Measurements from ENCODE around the gene ZNF883.

ZNF883 gene

DNA sequence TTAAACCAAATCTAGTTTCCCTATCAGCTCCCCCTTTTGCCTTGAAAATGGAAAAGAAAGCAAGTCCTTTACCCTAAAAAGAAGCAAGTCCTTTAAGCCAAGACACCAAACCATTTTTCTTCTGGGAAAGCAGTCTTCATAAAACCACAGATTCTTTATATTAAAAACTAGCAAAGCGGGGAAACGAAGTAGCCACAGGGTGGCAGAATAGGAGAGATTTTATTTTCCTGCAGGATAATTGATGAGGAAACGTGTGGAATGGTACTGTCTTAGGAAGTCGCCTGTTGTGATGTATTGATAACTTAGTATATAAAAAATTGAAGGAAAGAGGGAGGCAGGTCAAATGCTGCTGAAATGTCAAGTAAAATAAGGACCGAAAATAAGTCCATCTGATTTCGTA is 41.1 kb downstream of the ZNF883 start:
- Histone ChIP-seq H3K27me3 (ENCODE audit: low read depth) (no peaks in the 10 kb centered on the region), H3K4me1 (no peaks in the 10 kb centered on the region), H3K36me3 (replicated peaks) (no peaks in the 10 kb centered on the region), H3K4me3 (no peak overlapping the region), H3K9me3 (no peaks in the 10 kb centered on the region)
- DNase-seq (ENCODE audit: low spot score in 2 of 2) = no peak
- in situ Hi-C loops (cut with MboI; ENCODE audit: low sequenced_read_pairs) = no loop called here

DNA sequence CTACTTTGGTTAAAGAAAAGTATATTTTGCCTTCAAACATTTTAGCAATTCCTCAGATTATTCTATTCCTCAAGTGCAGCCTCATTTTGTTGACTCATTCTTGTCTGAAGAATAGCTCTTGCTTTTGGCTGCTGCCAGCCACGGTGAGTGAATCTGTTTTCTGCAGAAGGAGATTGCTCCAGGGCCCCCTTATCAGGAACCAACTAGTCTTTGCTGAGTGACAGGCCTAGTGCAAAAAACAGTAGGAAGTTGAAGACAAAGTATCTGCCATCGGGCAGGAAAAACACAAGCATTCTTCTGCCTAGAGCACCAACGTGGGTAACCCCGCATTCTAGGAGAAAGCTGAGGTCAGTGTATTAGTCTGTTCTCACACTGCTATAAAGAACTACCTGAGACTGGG is 42.3 kb downstream of the ZNF883 start:
- no peaks in the 10 kb centered on the region for H3K9me3 ChIP-seq
- no peak overlapping the region for H3K4me3 ChIP-seq
- H3K27me3 ChIP-seq (ENCODE audit: low read depth) = no peaks in the 10 kb centered on the region
- in situ Hi-C loops (cut with MboI; ENCODE audit: low sequenced_read_pairs) = no loop called here
- no peaks in the 10 kb centered on the region for H3K4me1 ChIP-seq
- no peaks in the 10 kb centered on the region for H3K36me3 ChIP-seq (replicated peaks)
- DNase-seq (ENCODE audit: low spot score in 2 of 2) = no peak

- H3K36me3 ChIP-seq (replicated peaks) = no peaks in the 10 kb centered on the region
- in situ Hi-C loops (cut with MboI; ENCODE audit: low sequenced_read_pairs) = no loop called here
Observed at GRCh38 chr9:112955550-112955949, 56.4 kb downstream of the ZNF883 start.

GRCh38 chr9:112945620-112946208 is 66.3 kb downstream of the ZNF883 start:
- peak in 1 of 2 experiments; percentile 60 for DNase-seq (ENCODE audit: low spot score in 2 of 2)
- in situ Hi-C loops (cut with MboI; ENCODE audit: low sequenced_read_pairs) = no loop called here
- H3K4me1 ChIP-seq = no peaks in the 10 kb centered on the region
- H3K4me3 ChIP-seq = no peak overlapping the region
- H3K36me3 ChIP-seq (replicated peaks) = no peaks in the 10 kb centered on the region
- H3K27me3 ChIP-seq (ENCODE audit: low read depth) = no peaks in the 10 kb centered on the region
- no peaks in the 10 kb centered on the region for H3K9me3 ChIP-seq

More at GRCh38 chr9:112955550-112955949, 56.4 kb downstream of the ZNF883 start:
- Histone ChIP-seq H3K4me1 (no peaks in the 10 kb centered on the region), H3K27me3 (ENCODE audit: low read depth) (peaks cover 4% of the 10 kb centered on the region; the same call in 1 of the 2 replicates), H3K9me3 (no peaks in the 10 kb centered on the region), H3K4me3 (no peak overlapping the region)
- no peak for DNase-seq (ENCODE audit: low spot score in 2 of 2)

DNA sequence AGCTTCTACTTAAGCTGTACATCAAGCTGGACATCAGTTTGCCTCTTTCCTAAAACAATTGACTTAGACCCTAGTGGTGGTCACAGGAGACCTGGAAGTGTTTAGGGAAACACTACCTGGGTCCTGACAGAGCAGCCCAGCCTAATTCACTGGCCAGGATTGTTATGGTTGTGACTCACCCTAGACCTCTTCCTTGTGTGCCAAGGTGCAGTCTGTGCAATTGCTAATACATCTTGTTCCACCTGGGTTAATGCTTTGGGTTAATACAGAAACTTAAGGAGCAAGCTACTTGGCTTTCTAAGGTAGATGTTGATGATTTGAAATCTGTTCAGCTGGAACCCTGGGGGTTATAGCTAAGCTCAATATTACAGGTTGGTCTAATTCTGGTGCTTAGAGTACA is 72.6 kb downstream of the ZNF883 start:
- no peak for DNase-seq (ENCODE audit: low spot score in 2 of 2)
- Histone ChIP-seq H3K36me3 (replicated peaks) (no peaks in the 10 kb centered on the region), H3K9me3 (no peaks in the 10 kb centered on the region), H3K27me3 (ENCODE audit: low read depth) (no peaks in the 10 kb centered on the region), H3K4me1 (no peaks in the 10 kb centered on the region), H3K4me3 (no peak overlapping the region)
- in situ Hi-C loops (cut with MboI; ENCODE audit: low sequenced_read_pairs) = no loop called here

DNA sequence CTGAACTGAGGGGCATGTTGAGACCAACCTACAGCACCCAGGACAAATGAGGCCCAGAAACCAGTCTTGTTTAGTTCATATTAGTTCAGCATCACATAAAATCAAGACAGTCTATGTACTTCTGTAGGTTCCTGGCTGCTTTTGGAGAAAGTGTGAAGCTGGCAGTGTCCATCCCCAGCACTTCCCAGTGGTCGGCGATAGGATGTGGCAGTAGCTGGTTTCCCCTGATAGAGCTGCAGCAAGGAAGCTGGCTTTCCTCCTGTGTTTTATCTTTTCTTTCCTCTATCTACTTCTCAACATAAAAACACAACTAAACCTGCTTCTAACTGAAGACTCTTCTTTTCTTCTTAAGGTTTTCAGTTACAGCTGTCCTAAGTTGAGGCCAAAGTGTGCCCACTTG is 78.3 kb downstream of the ZNF883 start:
- in situ Hi-C loops (cut with MboI; ENCODE audit: low sequenced_read_pairs) = no loop called here
- no peaks in the 10 kb centered on the region for H3K36me3 ChIP-seq (replicated peaks)
- H3K4me1 ChIP-seq = no peaks in the 10 kb centered on the region
- no peaks in the 10 kb centered on the region for H3K9me3 ChIP-seq
- DNase-seq (ENCODE audit: low spot score in 2 of 2) = no peak
- H3K4me3 ChIP-seq = no peak overlapping the region
- no peaks in the 10 kb centered on the region for H3K27me3 ChIP-seq (ENCODE audit: low read depth)

DNA sequence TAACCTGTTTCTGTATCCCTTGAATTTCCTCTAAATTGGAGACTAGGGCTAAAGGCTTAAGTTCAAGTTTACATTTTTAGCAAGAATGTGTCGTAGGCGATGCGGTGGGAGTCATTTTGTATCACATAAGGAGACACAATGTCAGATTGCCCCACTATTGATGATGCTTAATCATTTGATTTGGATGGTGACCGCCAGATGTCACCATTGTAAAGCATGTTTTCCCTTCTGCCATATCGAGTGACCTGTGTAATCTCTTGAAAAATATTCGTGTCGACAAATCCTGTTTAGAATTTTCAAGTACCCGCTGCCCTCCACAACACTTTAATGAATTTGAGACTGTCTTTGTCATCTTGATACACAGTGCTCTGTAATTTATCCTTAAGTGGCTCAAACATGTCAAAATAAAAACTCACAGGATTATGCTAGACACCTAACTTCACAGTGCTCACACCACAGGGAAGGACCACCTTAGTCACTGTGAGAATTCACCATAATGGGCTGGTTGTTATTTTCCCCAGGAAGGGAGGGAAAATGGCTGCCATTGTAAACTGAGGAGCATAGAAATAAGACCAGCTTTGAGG is 86.8 kb downstream of the ZNF883 start:
- Histone ChIP-seq H3K4me3 (no peak overlapping the region), H3K27me3 (ENCODE audit: low read depth) (no peaks in the 10 kb centered on the region; the same call in 1 of the 2 replicates), H3K4me1 (no peaks in the 10 kb centered on the region), H3K9me3 (no peaks in the 10 kb centered on the region), H3K36me3 (replicated peaks) (no peaks in the 10 kb centered on the region)
- DNase-seq (ENCODE audit: low spot score in 2 of 2) = peak; percentile 27 to 49
- in situ Hi-C loops (cut with MboI; ENCODE audit: low sequenced_read_pairs) = no loop called here

DNA sequence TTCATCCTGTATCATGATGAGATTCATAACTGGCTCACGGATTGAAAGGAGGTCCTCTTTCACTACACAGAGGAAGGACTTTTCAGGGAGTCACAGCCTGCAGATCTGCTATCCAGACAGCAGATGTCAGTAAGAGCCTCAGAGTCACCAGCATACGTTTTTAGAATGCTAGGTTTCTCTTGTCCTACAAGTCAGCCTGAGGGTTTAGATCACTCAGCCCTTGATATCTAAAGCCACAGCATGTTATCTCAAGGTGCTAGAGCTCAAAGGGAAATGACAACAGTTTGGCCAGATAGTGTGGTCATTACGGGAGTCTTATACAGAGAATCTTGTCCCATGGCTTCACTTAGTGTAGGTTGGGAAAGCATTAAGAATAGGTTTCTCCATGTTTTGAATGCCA is 90.4 kb downstream of the ZNF883 start:
- Histone ChIP-seq H3K9me3 (no peaks in the 10 kb centered on the region), H3K4me3 (no peak overlapping the region), H3K36me3 (replicated peaks) (no peaks in the 10 kb centered on the region), H3K27me3 (ENCODE audit: low read depth) (no peaks in the 10 kb centered on the region; the same call in 1 of the 2 replicates), H3K4me1 (no peaks in the 10 kb centered on the region)
- peak; percentile 11 to 13 for DNase-seq (ENCODE audit: low spot score in 2 of 2)
- in situ Hi-C loops (cut with MboI; ENCODE audit: low sequenced_read_pairs) = no loop called here

DNA sequence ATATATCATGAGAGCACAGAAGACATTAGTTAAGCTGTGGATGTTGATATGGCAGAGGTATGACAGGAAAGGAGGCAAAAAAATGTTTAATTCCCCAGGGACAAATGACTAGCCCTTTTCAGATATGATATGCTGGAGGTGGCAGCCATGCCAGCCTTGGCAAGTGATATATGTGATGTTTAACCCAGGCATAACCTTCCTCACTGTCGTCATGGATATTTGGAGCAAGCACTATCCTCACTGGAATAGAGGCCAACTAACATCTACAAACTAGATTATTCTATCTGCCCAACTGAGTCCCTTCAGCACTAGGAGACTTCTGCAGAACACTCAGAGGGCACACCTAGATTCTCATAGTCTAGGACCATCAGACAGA is 94.0 kb downstream of the ZNF883 start:
- H3K4me3 ChIP-seq = no peak overlapping the region
- DNase-seq (ENCODE audit: low spot score in 2 of 2) = no peak
- in situ Hi-C loops (cut with MboI; ENCODE audit: low sequenced_read_pairs) = no loop called here

GRCh38 chr9:112917047-112917986 is 94.7 kb downstream of the ZNF883 start:
- in situ Hi-C loops (cut with MboI; ENCODE audit: low sequenced_read_pairs) = no loop called here
- H3K27me3 ChIP-seq (ENCODE audit: low read depth) = no peaks in the 10 kb centered on the region
- no peaks in the 10 kb centered on the region for H3K4me1 ChIP-seq
- H3K4me3 ChIP-seq = no peak overlapping the region
- no peaks in the 10 kb centered on the region for H3K9me3 ChIP-seq
- H3K36me3 ChIP-seq (replicated peaks) = no peaks in the 10 kb centered on the region
- no peak for DNase-seq (ENCODE audit: low spot score in 2 of 2)

More for the DNA sequence above, 94.0 kb downstream of the ZNF883 start:
- H3K36me3 ChIP-seq (replicated peaks) = no peaks in the 10 kb centered on the region
- no peaks in the 10 kb centered on the region for H3K9me3 ChIP-seq
- no peaks in the 10 kb centered on the region for H3K4me1 ChIP-seq
- H3K27me3 ChIP-seq (ENCODE audit: low read depth) = no peaks in the 10 kb centered on the region

GRCh38 chr9:112914524-112914923 is 97.5 kb downstream of the ZNF883 start:
- Histone ChIP-seq H3K4me3 (no peak overlapping the region), H3K36me3 (replicated peaks) (no peaks in the 10 kb centered on the region), H3K27me3 (ENCODE audit: low read depth) (no peaks in the 10 kb centered on the region), H3K9me3 (no peaks in the 10 kb centered on the region), H3K4me1 (no peaks in the 10 kb centered on the region)
- peak in 1 of 2 experiments; percentile 23 for DNase-seq (ENCODE audit: low spot score in 2 of 2)
- in situ Hi-C loops (cut with MboI; ENCODE audit: low sequenced_read_pairs) = no loop called here

DNA sequence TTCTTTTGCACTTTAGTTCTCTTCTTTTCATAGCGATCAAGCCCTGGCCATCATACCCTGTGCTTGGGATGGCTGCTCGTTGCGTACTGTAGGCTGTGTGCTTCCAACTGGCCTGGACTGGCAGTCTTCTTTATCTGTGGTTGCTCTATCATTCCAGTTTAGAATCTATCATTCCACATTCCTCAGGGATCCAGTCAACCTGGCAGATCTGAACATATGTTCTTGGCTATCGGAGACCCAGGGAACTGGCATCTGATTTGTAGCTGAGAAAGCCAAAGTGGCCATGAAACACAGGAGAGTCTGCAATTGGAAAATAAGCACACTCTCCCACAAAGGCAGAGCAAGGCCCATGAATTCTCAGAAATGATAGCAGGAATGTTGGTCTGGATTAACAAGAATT is 98.7 kb downstream of the ZNF883 start:
- in situ Hi-C loops (cut with MboI; ENCODE audit: low sequenced_read_pairs) = no loop called here
- Histone ChIP-seq H3K9me3 (no peaks in the 10 kb centered on the region), H3K27me3 (ENCODE audit: low read depth) (no peaks in the 10 kb centered on the region), H3K4me1 (no peaks in the 10 kb centered on the region), H3K36me3 (replicated peaks) (no peaks in the 10 kb centered on the region), H3K4me3 (no peak overlapping the region)
- DNase-seq (ENCODE audit: low spot score in 2 of 2) = no peak

DNA sequence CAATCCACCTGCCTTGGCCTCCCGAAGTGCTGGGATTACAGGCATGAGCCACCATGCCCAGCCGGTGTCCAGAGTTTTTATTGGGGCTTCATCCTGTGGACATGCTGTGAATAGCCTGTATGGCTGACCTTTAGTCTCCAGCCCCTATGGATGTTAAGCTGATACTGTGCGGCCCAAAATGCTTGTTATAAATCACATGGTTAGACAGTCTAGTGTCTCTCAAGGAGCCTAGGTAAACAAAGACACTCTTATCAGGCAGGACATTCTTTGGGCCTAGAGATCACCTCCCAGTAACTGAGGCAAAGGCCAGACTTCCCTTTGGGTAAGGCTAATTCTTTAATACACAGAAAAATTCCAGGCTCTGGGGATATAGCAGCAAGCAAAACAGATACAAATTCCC is 99.4 kb downstream of the ZNF883 start:
- no peak for DNase-seq (ENCODE audit: low spot score in 2 of 2)
- Histone ChIP-seq H3K36me3 (replicated peaks) (no peaks in the 10 kb centered on the region), H3K4me1 (no peaks in the 10 kb centered on the region), H3K27me3 (ENCODE audit: low read depth) (0 out of 2 replicates have a peak, but pooled peaks cover 4% of the 10 kb centered on the region), H3K9me3 (no peaks in the 10 kb centered on the region), H3K4me3 (no peak overlapping the region)
- in situ Hi-C loops (cut with MboI; ENCODE audit: low sequenced_read_pairs) = no loop called here

DNA sequence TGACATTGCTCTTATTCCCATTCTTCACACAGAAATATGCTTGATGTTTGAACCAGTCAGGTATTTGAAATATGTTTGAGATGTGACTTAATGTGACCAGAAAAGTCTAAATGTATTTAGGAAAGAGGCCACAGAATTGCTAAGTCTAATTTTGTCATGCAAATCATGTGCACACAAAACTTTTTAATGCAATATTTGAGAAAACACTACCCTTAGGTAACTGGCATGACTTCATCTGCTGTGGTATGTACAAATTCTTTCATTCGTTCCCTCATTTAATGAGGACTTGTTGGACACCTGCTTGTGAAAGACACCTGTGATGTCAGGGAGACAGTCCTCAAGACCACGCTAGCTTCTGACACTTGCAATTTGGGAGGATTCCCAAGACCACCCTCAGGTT is 100.3 kb downstream of the ZNF883 start:
- no peak for DNase-seq (ENCODE audit: low spot score in 2 of 2)
- Histone ChIP-seq H3K27me3 (ENCODE audit: low read depth) (0 out of 2 replicates have a peak, but pooled peaks cover 4% of the 10 kb centered on the region), H3K36me3 (replicated peaks) (no peaks in the 10 kb centered on the region), H3K4me3 (no peak overlapping the region), H3K9me3 (no peaks in the 10 kb centered on the region), H3K4me1 (no peaks in the 10 kb centered on the region)
- in situ Hi-C loops (cut with MboI; ENCODE audit: low sequenced_read_pairs) = no loop called here
